Measurements from ENCODE around the gene KRTAP10-1. TPM values are rescaled to one million over a fixed set of nuclear protein-coding genes. Genes with fewer than 3 reads are reported as not detected.

The KRTAP10-1 gene
- total and polyA plus RNA-seq, 2 of the 13 experiments (the other 11 are each of a cell fraction or from before 2014, with no cell fraction given) = not detected

DNA sequence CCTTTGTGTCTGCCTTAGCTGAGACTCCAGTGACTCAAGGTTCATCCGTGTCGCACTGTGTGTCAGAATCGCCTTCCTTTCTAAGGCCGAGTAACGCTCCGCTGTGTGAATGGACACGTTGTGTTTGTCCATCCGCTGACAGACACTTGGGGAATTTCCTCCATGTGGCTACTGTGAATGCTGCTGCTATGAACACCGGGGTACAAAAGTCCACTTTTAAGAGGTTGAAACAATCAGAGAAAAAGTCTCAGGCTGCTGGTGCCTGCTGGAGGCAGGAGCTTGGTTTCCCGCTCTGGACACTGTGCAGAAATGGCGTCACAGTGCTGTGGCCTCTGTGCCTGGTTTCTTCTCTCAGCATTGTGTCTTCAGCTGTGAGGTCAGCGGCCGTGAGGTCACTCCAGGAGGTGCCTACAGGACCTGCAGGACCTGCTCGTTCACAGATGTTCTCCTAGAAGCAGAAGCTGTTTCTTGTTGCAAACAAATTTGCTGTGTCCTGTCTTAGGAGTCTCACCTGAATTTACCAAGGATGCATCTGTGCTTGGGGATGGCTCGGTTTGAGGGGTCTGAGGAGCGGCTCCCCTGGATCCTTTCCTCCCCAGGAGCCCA, 34.2 kb downstream of the KRTAP10-1 start (continued):
- TF ChIP-seq HMGXB4 (CRISPR knock-in tag; IDR thresholded peaks at IDR 0.05; ENCODE audit: borderline replicate concordance in 1 of 2, low read depth in 1 of 2) (peak in 1 of 2 experiments; percentile 10; a peak in 1 of 4 replicates), ELF4 (CRISPR knock-in tag; IDR thresholded peaks at IDR 0.05; ENCODE audit: borderline replicate concordance) (0 out of 2 replicates have a peak, but pooled peaks have one; percentile 37), ZFP41 (CRISPR knock-in tag; IDR thresholded peaks at IDR 0.05; ENCODE audit: borderline replicate concordance) (no peak), ATF3 (CRISPR knock-in tag; IDR thresholded peaks at IDR 0.05) (0 out of 2 replicates have a peak, but pooled peaks have one; percentile 26), TEAD2 (CRISPR knock-in tag; IDR thresholded peaks at IDR 0.05) (no peak), TARDBP (CRISPR knock-in tag; IDR thresholded peaks at IDR 0.05) (peak; percentile 34; the same call in 1 of the 2 replicates), CENPX (CRISPR knock-in tag; IDR thresholded peaks at IDR 0.05) (no peak), POLR2AphosphoS2 (IDR thresholded peaks at IDR 0.05; ENCODE audit: low read depth, low read length) (no peak), JDP2 (CRISPR knock-in tag; IDR thresholded peaks at IDR 0.05; ENCODE audit: borderline replicate concordance) (no peak; the same call in 1 of the 2 replicates), BORCS8-MEF2B (CRISPR knock-in tag; IDR thresholded peaks at IDR 0.05) (no peak), MYC (CRISPR knock-in tag; IDR thresholded peaks at IDR 0.05; ENCODE audit: borderline replicate concordance) (peak; percentile 91), MEIS1 (CRISPR knock-in tag; IDR thresholded peaks at IDR 0.05; ENCODE audit: borderline replicate concordance) (no peak), MYNN (CRISPR knock-in tag; IDR thresholded peaks at IDR 0.05; ENCODE audit: low read depth) (no peak), RBFOX2 (IDR thresholded peaks at IDR 0.05; ENCODE audit: low read depth, low read length) (no peak), HOXA5 (CRISPR knock-in tag; IDR thresholded peaks at IDR 0.05) (0 out of 2 replicates have a peak, but pooled peaks have one; percentile 17), IRF2 (CRISPR knock-in tag; IDR thresholded peaks at IDR 0.05) (peak; percentile 60), ARNT2 (CRISPR knock-in tag; IDR thresholded peaks at IDR 0.05; ENCODE audit: low read depth) (peak; percentile 65; the same call in 1 of the 2 replicates), ZNF274 (CRISPR knock-in tag; IDR thresholded peaks at IDR 0.05) (peak; percentile 58; the same call in 1 of the 2 replicates), NR2F2 (IDR thresholded peaks at IDR 0.05; ENCODE audit: borderline replicate concordance, low read depth) (no peak), MATR3 (CRISPR knock-in tag; IDR thresholded peaks at IDR 0.05) (no peak), HOXD1 (CRISPR knock-in tag; IDR thresholded peaks at IDR 0.05) (no peak), HNF4G (IDR thresholded peaks at IDR 0.05; ENCODE audit: borderline replicate concordance, low read depth, low read length) (peak; percentile 83; the same call in 1 of the 2 replicates), HNF4G (CRISPR knock-in tag; IDR thresholded peaks at IDR 0.05; ENCODE audit: borderline replicate concordance, low read depth) (peak; percentile 49; the same call in 1 of the 2 replicates)
- TF ChIP-seq, protein P1, sequence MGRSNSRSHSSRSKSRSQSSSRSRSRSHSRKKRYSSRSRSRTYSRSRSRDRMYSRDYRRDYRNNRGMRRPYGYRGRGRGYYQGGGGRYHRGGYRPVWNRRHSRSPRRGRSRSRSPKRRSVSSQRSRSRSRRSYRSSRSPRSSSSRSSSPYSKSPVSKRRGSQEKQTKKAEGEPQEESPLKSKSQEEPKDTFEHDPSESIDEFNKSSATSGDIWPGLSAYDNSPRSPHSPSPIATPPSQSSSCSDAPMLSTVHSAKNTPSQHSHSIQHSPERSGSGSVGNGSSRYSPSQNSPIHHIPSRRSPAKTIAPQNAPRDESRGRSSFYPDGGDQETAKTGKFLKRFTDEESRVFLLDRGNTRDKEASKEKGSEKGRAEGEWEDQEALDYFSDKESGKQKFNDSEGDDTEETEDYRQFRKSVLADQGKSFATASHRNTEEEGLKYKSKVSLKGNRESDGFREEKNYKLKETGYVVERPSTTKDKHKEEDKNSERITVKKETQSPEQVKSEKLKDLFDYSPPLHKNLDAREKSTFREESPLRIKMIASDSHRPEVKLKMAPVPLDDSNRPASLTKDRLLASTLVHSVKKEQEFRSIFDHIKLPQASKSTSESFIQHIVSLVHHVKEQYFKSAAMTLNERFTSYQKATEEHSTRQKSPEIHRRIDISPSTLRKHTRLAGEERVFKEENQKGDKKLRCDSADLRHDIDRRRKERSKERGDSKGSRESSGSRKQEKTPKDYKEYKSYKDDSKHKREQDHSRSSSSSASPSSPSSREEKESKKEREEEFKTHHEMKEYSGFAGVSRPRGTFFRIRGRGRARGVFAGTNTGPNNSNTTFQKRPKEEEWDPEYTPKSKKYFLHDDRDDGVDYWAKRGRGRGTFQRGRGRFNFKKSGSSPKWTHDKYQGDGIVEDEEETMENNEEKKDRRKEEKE (IDR thresholded peaks at IDR 0.05) = no peak
- TF ChIP-seq, protein P2, sequence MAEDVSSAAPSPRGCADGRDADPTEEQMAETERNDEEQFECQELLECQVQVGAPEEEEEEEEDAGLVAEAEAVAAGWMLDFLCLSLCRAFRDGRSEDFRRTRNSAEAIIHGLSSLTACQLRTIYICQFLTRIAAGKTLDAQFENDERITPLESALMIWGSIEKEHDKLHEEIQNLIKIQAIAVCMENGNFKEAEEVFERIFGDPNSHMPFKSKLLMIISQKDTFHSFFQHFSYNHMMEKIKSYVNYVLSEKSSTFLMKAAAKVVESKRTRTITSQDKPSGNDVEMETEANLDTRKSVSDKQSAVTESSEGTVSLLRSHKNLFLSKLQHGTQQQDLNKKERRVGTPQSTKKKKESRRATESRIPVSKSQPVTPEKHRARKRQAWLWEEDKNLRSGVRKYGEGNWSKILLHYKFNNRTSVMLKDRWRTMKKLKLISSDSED (CRISPR knock-in tag; IDR thresholded peaks at IDR 0.05) = no peak

Measured in HepG2 (cell line).